Measurements from ENCODE around the gene KRT81. TPM values are rescaled to one million over a fixed set of nuclear protein-coding genes. Genes with fewer than 3 reads are reported as not detected.

KRT81 gene
- polyA plus RNA-seq (2011; rRNA removed), result 0.24 and 2.3 TPM in 2 replicates
- 0.23 and 0.39 TPM in 2 replicates for polyA minus RNA-seq (2011; rRNA and poly(A)+ RNA removed)

DNA sequence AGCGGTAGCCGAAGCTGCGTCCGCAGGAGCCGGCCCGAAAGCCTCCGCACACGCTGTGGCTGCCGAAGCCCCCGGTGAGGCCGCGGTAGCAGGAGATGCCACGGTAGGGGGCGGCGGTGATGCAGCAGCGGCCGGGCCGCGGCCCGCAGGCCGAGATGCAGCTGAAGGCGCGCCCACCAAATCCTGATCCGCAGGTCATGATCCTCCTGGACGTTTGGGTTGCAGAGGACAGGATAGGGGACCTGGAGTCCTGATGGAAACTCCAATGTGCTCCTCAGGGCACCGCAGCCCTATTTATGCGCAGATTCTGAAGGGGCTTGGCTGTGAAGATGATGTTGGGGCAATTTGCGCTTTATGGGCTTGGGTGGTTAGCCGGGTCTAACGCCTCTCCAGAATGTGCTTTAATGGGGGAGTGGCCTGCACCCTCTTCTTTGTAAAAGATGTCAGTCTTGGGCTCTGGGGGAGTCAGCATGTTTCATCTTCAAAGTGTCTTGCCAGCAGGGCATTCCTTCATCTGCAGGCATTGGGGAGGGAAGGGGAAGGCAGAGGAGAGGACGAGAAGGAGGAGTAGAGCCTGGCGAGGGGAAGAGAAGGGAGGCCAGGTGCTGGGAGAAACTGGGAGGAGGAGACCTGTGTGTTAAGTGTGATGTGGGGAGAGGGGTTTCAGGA, at the start of gene KRT81:
Gene KRT81, minus strand, starts transcription at position 268 of the 669 bp plus-strand sequence. Its CDS starts 69 bp downstream, at position 199.
- ChIA-PET CTCF (interaction anchor here (1.4 to 1.6 kb wide), 2 partner anchors 12 to 36 kb away, joined by 5 to 8 read pairs; no protein-coding TSS in a partner anchor), POLR2A (no interaction called here)
- no peak for DNase-seq (ENCODE audit: low read depth, low spot score)

DNA sequence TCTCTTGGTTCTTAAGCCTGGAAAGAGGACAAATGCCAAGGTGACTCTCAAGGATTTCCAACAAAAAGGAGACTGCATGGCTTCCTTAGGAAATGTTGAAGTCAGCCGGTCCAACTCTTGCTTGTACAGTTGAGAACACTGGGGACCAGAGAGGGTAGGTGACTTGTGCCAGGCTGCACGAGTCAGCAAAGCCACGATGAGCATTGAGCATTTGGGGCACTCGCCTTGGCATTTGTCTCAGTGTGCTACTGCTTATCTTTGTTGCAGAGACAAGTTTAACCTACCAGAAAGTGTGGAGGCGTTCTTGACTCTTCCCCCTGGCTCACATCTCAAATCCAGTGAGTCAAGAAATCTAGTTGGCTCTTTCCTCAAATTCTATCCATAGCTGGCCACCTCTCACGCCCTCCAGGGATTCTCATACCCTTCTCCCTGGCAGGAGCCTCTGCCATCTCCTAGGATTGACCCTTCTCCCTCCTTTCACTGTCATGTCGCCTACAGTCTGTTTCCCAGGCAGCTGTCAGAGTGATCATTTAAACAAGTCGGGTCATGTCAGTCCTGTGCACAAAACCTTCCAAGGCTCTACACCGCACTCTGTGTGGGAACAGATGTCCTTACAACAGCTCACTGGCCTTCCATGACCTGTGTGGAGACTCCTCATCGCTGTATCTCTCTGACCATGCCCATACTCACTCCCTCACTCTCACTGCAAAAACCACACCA, 47.1 kb upstream of the KRT81 start:
- TF ChIP-seq, protein P1, sequence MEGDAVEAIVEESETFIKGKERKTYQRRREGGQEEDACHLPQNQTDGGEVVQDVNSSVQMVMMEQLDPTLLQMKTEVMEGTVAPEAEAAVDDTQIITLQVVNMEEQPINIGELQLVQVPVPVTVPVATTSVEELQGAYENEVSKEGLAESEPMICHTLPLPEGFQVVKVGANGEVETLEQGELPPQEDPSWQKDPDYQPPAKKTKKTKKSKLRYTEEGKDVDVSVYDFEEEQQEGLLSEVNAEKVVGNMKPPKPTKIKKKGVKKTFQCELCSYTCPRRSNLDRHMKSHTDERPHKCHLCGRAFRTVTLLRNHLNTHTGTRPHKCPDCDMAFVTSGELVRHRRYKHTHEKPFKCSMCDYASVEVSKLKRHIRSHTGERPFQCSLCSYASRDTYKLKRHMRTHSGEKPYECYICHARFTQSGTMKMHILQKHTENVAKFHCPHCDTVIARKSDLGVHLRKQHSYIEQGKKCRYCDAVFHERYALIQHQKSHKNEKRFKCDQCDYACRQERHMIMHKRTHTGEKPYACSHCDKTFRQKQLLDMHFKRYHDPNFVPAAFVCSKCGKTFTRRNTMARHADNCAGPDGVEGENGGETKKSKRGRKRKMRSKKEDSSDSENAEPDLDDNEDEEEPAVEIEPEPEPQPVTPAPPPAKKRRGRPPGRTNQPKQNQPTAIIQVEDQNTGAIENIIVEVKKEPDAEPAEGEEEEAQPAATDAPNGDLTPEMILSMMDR (IDR thresholded peaks at IDR 0.05; ENCODE audit: low read depth, low read length), result no peak
- Histone ChIP-seq H3K27me3 (ENCODE audit: control insufficient read depth, insufficient read depth, low read length) (peaks cover 30% of the 10 kb centered on the region), H3K27ac (ENCODE audit: low read depth, low read length) (no peak overlapping the region), H3K9me3 (ENCODE audit: control insufficient read depth, insufficient read depth, low read length) (peaks cover 4% of the 10 kb centered on the region), H3K4me3 (ENCODE audit: low read depth, low read length) (no peak overlapping the region)
- DNase-seq (ENCODE audit: low read depth, low spot score), result no peak
- POLR2A ChIA-PET, result no interaction called here
- CTCF ChIA-PET, result interaction anchor here (0.9 to 4.4 kb wide), 5 partner anchors 9 to 541 kb away, joined by 3 to 20 read pairs (median 3); no protein-coding TSS in a partner anchor

More for the DNA sequence above, at the start of gene KRT81:
- Histone ChIP-seq H3K4me3 (ENCODE audit: low read depth, low read length) (no peak within 1 kb of the TSS), H3K9me3 (ENCODE audit: control insufficient read depth, insufficient read depth, low read length) (no peaks in the 10 kb centered on the region), H3K27ac (ENCODE audit: low read depth, low read length) (no peak within 1 kb of the TSS), H3K27me3 (ENCODE audit: control insufficient read depth, insufficient read depth, low read length) (peaks cover 25% of the 10 kb centered on the region)
- TF ChIP-seq, protein P1 (IDR thresholded peaks at IDR 0.05; ENCODE audit: low read depth, low read length), result no peak

DNA sequence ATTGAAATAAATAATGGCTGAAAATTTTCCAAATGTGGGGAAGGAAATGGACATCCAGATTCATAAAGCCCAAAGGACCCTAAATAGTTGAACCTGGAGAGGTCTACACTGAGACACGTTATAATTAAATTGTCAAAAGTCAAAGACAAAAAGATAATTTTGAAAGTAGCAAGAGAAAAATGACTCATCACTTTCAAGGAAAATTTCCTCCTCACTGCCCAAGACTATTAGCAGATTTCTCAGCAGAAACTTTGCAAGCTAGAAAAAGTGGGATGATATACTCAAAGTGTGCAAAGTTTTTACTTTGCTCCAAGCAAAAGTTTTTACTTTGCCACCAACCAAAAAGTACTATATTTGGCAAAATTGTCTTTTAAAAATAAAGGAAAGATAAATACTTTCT, 45.7 kb upstream of the KRT81 start:
- no peak for DNase-seq (ENCODE audit: low read depth, low spot score)
- peaks cover 4% of the 10 kb centered on the region for H3K9me3 ChIP-seq (ENCODE audit: control insufficient read depth, insufficient read depth, low read length)
- H3K27ac ChIP-seq (ENCODE audit: low read depth, low read length), result no peak overlapping the region
- TF ChIP-seq, protein P1 (IDR thresholded peaks at IDR 0.05; ENCODE audit: low read depth, low read length), result no peak
- ChIA-PET CTCF (interaction anchor here (4.4 kb wide), 1 partner anchor 9 kb away, joined by 20 read pairs; no protein-coding TSS in a partner anchor), POLR2A (no interaction called here)
- H3K27me3 ChIP-seq (ENCODE audit: control insufficient read depth, insufficient read depth, low read length), result peaks cover 19% of the 10 kb centered on the region
- H3K4me3 ChIP-seq (ENCODE audit: low read depth, low read length), result no peak overlapping the region

DNA sequence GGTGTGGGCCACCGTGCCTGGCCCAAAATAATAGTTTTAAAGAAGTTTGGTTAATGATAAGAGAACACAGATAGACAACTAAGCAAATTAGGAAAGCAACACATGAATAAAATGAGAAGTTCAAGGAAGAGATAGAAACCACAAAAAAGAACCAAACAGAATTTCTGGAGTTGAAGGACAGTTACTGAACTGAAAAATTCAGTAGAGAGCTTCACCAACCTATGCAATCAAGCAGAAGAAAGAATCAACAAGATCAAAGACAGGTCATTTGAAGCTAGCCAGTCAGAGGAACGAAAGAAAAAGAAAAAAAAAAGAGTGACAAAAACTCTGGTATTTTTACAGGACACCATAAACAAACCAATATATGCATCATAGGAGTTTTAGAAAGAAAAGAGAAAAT, 45.3 kb upstream of the KRT81 start:
- TF ChIP-seq, protein P1 (IDR thresholded peaks at IDR 0.05; ENCODE audit: low read depth, low read length), result no peak
- H3K27me3 ChIP-seq (ENCODE audit: control insufficient read depth, insufficient read depth, low read length), result peaks cover 19% of the 10 kb centered on the region
- DNase-seq (ENCODE audit: low read depth, low spot score), result no peak
- POLR2A ChIA-PET, result interaction anchor here (0.7 kb wide), 1 partner anchor 123 kb away, joined by 7 read pairs; no protein-coding TSS in a partner anchor
- CTCF ChIA-PET, result interaction anchor here (0.6 to 4.4 kb wide), 2 partner anchors 9 to 16 kb away, joined by 6 to 20 read pairs; no protein-coding TSS in a partner anchor
- H3K9me3 ChIP-seq (ENCODE audit: control insufficient read depth, insufficient read depth, low read length), result peaks cover 4% of the 10 kb centered on the region
- H3K27ac ChIP-seq (ENCODE audit: low read depth, low read length), result no peak overlapping the region
- no peak overlapping the region for H3K4me3 ChIP-seq (ENCODE audit: low read depth, low read length)

All from AG04450 (cell line).